Kidney epithelial cell (primary cell): ENCODE measurements around the gene IL17D. TPM values are rescaled to one million over a fixed set of nuclear protein-coding genes. Genes with fewer than 3 reads are reported as not detected.
"Not testable (repeated sequence)": the region's sequence is repeated elsewhere in the genome, so short reads cannot be mapped to it uniquely, and the experiment has no call there.

ENCODE experiments used
- DNase-seq: peaks from one replicate; pipeline ENCODE4 v3.0.0-alpha.2; 2010; ENCODE audit warnings: low read depth
- H3K27me3 ChIP-seq: 2 replicates; pipeline ENCODE4 v1.6.0; 2011; ENCODE audit warnings: low read length; ENCODE audit not compliant: control insufficient read depth, insufficient read depth
- H3K36me3 ChIP-seq: 2 replicates; pipeline ENCODE4 v1.5.1; 2011; ENCODE audit warnings: low read length; ENCODE audit not compliant: control insufficient read depth, insufficient read depth
- H3K4me3 ChIP-seq: 2 replicates; pipeline ENCODE4 v1.5.1; 2011; ENCODE audit warnings: low read depth, mild to moderate bottlenecking, control low read depth, low read length
- total RNA-seq: library from RNA; depleted of rRNA; stranded (reverse); fragments of >200 nt; gene quantifications from 2 replicates; pipeline ENCODE4 v1.2.3, GENCODE V29; 2015
- TF ChIP-seq, protein P1 (sequence below): IDR thresholded peaks from 2 replicates; pipeline ENCODE4 v1.5.1; 2011; ENCODE audit warnings: mild to moderate bottlenecking, moderate library complexity, low read length, control low read depth, inconsistent platforms; ENCODE audit not compliant: insufficient read depth, poor library complexity, severe bottlenecking

IL17D gene
- total RNA-seq, 1 donor from 2014 or later, result 0.46 TPM

DNA sequence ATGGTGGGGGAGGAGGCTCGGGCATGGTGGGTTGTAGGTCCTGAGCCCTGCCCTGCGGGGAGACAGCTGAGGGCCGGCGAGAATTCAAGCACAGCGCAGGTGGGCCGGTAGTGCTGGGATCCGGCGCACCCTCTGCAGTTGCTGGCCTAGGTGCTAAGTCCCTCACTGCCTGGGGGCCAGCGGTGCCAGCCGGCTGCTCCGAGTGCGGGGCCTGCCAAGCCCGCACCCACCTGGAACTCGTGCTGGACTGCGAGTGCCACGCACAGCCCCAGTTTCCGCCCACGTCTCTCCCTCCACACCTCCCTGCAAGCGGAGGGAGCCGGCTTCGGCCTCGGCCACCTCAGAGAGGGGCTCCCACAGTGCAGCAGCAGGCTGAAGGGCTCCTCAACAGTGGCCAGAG, 36.5 kb downstream of the IL17D start:
- TF ChIP-seq, protein P1, sequence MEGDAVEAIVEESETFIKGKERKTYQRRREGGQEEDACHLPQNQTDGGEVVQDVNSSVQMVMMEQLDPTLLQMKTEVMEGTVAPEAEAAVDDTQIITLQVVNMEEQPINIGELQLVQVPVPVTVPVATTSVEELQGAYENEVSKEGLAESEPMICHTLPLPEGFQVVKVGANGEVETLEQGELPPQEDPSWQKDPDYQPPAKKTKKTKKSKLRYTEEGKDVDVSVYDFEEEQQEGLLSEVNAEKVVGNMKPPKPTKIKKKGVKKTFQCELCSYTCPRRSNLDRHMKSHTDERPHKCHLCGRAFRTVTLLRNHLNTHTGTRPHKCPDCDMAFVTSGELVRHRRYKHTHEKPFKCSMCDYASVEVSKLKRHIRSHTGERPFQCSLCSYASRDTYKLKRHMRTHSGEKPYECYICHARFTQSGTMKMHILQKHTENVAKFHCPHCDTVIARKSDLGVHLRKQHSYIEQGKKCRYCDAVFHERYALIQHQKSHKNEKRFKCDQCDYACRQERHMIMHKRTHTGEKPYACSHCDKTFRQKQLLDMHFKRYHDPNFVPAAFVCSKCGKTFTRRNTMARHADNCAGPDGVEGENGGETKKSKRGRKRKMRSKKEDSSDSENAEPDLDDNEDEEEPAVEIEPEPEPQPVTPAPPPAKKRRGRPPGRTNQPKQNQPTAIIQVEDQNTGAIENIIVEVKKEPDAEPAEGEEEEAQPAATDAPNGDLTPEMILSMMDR, result no peak
- no peaks in the 10 kb centered on the region for H3K36me3 ChIP-seq
- no peak overlapping the region for H3K4me3 ChIP-seq
- H3K27me3 ChIP-seq, result no peaks in the 10 kb centered on the region
- DNase-seq, result no peak

- H3K36me3 ChIP-seq, H3K4me3 ChIP-seq, DNase-seq, H3K27me3 ChIP-seq: not testable (repeated sequence)
Observed at GRCh38 chr13:20743830-20744404, 40.4 kb downstream of the IL17D start.

DNA sequence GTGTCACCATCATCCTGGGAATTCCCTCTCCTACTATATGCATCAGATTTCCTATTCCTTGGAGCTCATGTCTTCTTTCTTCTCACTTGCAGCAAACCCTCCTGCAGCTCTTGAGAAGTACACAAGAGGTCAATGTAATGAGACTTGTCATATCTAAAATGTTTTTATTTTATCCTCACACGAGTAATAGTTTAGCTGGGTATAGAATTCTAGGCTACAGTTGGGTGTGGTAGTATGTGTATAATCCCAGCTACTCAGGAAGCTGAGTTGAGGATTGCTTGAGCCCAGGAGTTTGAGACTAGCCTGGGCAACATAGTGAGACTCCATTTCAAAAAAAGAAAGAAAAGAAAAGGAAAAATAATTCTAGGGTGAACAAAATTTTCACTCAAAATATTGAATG, 45.9 kb downstream of the IL17D start:
- H3K27me3 ChIP-seq, result no peaks in the 10 kb centered on the region
- TF ChIP-seq, protein P1, result no peak
- DNase-seq, result no peak

DNA sequence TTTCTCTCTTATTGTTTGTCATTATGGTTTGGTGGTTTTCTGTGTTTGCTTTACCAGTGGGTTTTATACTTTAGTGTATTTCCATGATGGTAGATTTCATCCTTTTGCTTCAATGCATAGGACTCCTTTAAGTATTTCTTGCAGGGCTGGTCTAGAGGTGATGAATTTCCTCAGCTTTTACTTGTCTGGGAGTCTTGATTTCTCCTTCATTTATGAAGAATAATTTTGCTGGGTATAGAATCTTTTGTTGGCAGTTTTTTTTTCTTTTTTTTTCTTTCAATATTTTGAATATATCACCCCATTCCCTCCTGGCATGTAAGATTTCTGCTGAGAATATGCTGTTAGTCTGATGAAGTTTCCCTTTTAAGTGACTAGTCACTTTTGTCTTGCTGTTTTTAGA, 50.5 kb downstream of the IL17D start:
- H3K36me3 ChIP-seq, result no peaks in the 10 kb centered on the region
- TF ChIP-seq, protein P1, result no peak
- H3K4me3 ChIP-seq, result no peak overlapping the region
- H3K27me3 ChIP-seq, result no peaks in the 10 kb centered on the region
- no peak for DNase-seq

More for the DNA sequence above, 45.9 kb downstream of the IL17D start:
- H3K4me3 ChIP-seq, result no peak overlapping the region
- H3K36me3 ChIP-seq, result no peaks in the 10 kb centered on the region

DNA sequence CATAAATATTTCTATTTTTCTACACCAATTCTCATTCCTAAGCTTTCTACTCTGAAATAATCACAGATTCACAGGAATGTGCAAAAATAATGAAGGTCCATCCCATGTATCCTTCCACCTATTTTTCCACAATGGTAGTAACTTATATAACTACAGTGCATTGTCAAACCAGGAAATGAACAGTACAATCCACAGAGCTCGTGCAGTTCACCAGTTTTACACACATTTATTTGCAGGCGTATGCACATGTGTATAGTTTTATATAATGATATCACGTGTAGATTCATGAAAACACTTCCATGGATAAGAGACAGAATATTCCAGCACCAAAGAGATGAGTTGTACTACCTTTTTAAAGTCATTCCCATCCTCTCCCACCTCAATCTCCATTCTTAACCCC, 57.4 kb downstream of the IL17D start:
- Histone ChIP-seq H3K36me3 (no peaks in the 10 kb centered on the region), H3K27me3 (no peaks in the 10 kb centered on the region), H3K4me3 (no peak overlapping the region)
- TF ChIP-seq, protein P1, result no peak
- no peak for DNase-seq

- Histone ChIP-seq H3K27me3 (no peaks in the 10 kb centered on the region), H3K36me3 (no peaks in the 10 kb centered on the region), H3K4me3 (no peak overlapping the region)
- DNase-seq, result no peak
- TF ChIP-seq, protein P1, result no peak
Observed at GRCh38 chr13:20767309-20767943, 63.9 kb downstream of the IL17D start.
